Fibroblast of mammary gland (primary cell): ENCODE data around the gene QSOX1.

Experiments used
- DNase-seq: peaks from one replicate; pipeline ENCODE4 v3.0.0-alpha.2; 2010; ENCODE audit warnings: low read depth
- H3K4me3 ChIP-seq: 2 replicates; pipeline ENCODE4 v1.5.1; 2011; ENCODE audit warnings: low read depth, mild to moderate bottlenecking, low read length, moderate library complexity; ENCODE audit not compliant: control insufficient read depth
- CTCF ChIP-seq: conservative IDR thresholded peaks from 2 replicates; pipeline ENCODE4 v1.5.1; 2011; ENCODE audit warnings: low read depth, low read length, inconsistent platforms; ENCODE audit not compliant: control insufficient read depth, insufficient read depth

Gene QSOX1

GRCh38 chr1:180181996-180182642, 27.4 kb downstream of the QSOX1 start:
- no peak for TF ChIP-seq CTCF
- DNase-seq = no peak
- H3K4me3 ChIP-seq = no peak overlapping the region

- TF ChIP-seq CTCF = no peak
- H3K4me3 ChIP-seq = no peak overlapping the region
- no peak for DNase-seq
Observed at GRCh38 chr1:180182643-180183311, 28.1 kb downstream of the QSOX1 start.

GRCh38 chr1:180183426-180183825, 28.8 kb downstream of the QSOX1 start:
- no peak for DNase-seq
- no peak overlapping the region for H3K4me3 ChIP-seq
- TF ChIP-seq CTCF = no peak

GRCh38 chr1:180184041-180184440, 29.4 kb downstream of the QSOX1 start:
- H3K4me3 ChIP-seq = no peak overlapping the region
- no peak for TF ChIP-seq CTCF
- no peak for DNase-seq

- TF ChIP-seq CTCF = no peak
- no peak for DNase-seq
- no peak overlapping the region for H3K4me3 ChIP-seq
Observed at GRCh38 chr1:180185281-180185680, 30.6 kb downstream of the QSOX1 start.

- H3K4me3 ChIP-seq = no peak overlapping the region
- DNase-seq = no peak
- TF ChIP-seq CTCF = no peak
Observed at GRCh38 chr1:180185971-180186645, 31.4 kb downstream of the QSOX1 start.

- no peak for DNase-seq
- no peak overlapping the region for H3K4me3 ChIP-seq
- no peak for TF ChIP-seq CTCF
Observed at GRCh38 chr1:180186831-180187230, 32.2 kb downstream of the QSOX1 start.
